SK-N-SH (cell line): ENCODE measurements around the gene PRKAR1A. TPM values are rescaled to one million over a fixed set of nuclear protein-coding genes. Genes with fewer than 3 reads are reported as not detected.
"Not testable (repeated sequence)": the region's sequence is repeated elsewhere in the genome, so short reads cannot be mapped to it uniquely, and the experiment has no call there.

Experiments
- CTCF ChIA-PET: fragments of 300-600, 350-600 bp; formaldehyde crosslinking; extraction: SDS; loops from one replicate; lab custom pipeline; 2021; lab: Yijun Ruan, JAX
- POLR2A ChIA-PET: fragments of 350-600 bp; sonication (Branson Sonifier 250); formaldehyde crosslinking; extraction: SDS; loops from one replicate; lab custom pipeline; 2020; ENCODE audit warnings: antibody characterized with exemption, inconsistent platforms; lab: Yijun Ruan, JAX
- DNase-seq: peaks from one replicate; pipeline ENCODE4 v3.0.0; 2012
- H2AFZ ChIP-seq: fragments of 200-600 bp; sonication (generic); 2 replicates; pipeline ENCODE4 v1.8.1; 2016; ENCODE audit warnings: antibody characterized with exemption, mild to moderate bottlenecking, low read depth
- H3F3A ChIP-seq: fragments of 200-600 bp; sonication (generic); replicated peaks from 2 replicates; pipeline ENCODE3; 2016; ENCODE audit warnings: antibody characterized with exemption, mild to moderate bottlenecking; ENCODE audit not compliant: insufficient read depth
- H3K27ac ChIP-seq, 2 experiments: fragments of 200-500 bp in 1 of 2; fragments of 200-600 bp in 1 of 2; sonication (Bioruptor generic) in 1 of 2; sonication (generic), shearing (Covaris generic) in 1 of 2; 2 replicates each; pipeline versions ENCODE4 v1.5.1 to v1.6.1; 2014 to 2016; ENCODE audit warnings: low read depth in 2 of 2, inconsistent platforms in 1 of 2, low read length in 1 of 2, mild to moderate bottlenecking in 1 of 2, mixed read lengths in 1 of 2
- H3K27me3 ChIP-seq: fragments of 200-600 bp; sonication (generic), shearing (Covaris generic); 2 replicates; pipeline ENCODE4 v1.6.1; 2016; ENCODE audit warnings: mixed run types; ENCODE audit not compliant: insufficient read depth
- H3K36me3 ChIP-seq, 2 experiments: fragments of 200-500 bp in 1 of 2; fragments of 200-600 bp in 1 of 2; sonication (Bioruptor generic) in 1 of 2; sonication (generic) in 1 of 2; replicated peaks in 1 of 2; 2 replicates each; pipeline versions ENCODE3 to v1.5.1; 2014 to 2016; ENCODE audit warnings: low read length in 1 of 2, mild to moderate bottlenecking in 1 of 2; ENCODE audit not compliant: insufficient read depth in 2 of 2, control insufficient read depth in 1 of 2
- H3K4me1 ChIP-seq, 2 experiments: fragments of 200-500 bp in 1 of 2; fragments of 200-600 bp in 1 of 2; sonication (Bioruptor generic) in 1 of 2; sonication (generic), shearing (Covaris generic) in 1 of 2; 2 replicates each; pipeline versions ENCODE4 v1.5.1 to v1.6.1; 2014 to 2016; ENCODE audit warnings: low read depth in 1 of 2, low read length in 1 of 2, mixed run types in 1 of 2; ENCODE audit not compliant: insufficient read depth in 2 of 2, control insufficient read depth in 1 of 2
- H3K4me2 ChIP-seq: fragments of 200-600 bp; sonication (generic), shearing (Covaris generic); 2 replicates; pipeline ENCODE4 v1.6.1; 2017; ENCODE audit warnings: mixed run types
- H3K4me3 ChIP-seq, 2 experiments: fragments of 200-500 bp in 1 of 2; fragments of 200-600 bp in 1 of 2; sonication (Bioruptor generic) in 1 of 2; sonication (generic), shearing (Covaris generic) in 1 of 2; 2 replicates each; pipeline versions ENCODE4 v1.5.1 to v1.8.1; 2014 to 2016; ENCODE audit warnings: low read depth in 2 of 2, inconsistent platforms in 1 of 2, low read length in 1 of 2, mild to moderate bottlenecking in 1 of 2, mixed read lengths in 1 of 2, moderate library complexity in 1 of 2
- H3K79me2 ChIP-seq: fragments of 200-600 bp; sonication (generic); 2 replicates; pipeline ENCODE4 v1.8.1; 2017; ENCODE audit warnings: mild to moderate bottlenecking; ENCODE audit not compliant: insufficient read depth
- H3K9ac ChIP-seq: fragments of 200-600 bp; sonication (generic); 2 replicates; pipeline ENCODE4 v1.6.1; 2017; ENCODE audit warnings: mixed run types
- H3K9me2 ChIP-seq: fragments of 200-600 bp; sonication (generic); 2 replicates; pipeline ENCODE4 v1.6.1; 2017; ENCODE audit warnings: mixed run types
- H3K9me3 ChIP-seq: fragments of 200-600 bp; sonication (generic); 2 replicates; pipeline ENCODE4 v1.6.1; 2017; ENCODE audit warnings: mixed run types, mild to moderate bottlenecking, moderate library complexity
- H4K20me1 ChIP-seq: fragments of 200-600 bp; sonication (generic); 2 replicates; pipeline ENCODE4 v1.6.1; 2017; ENCODE audit warnings: mild to moderate bottlenecking, mixed run types; ENCODE audit not compliant: insufficient read depth
- CHD2 ChIP-seq: fragments of 150-350 bp; IDR thresholded peaks from 2 replicates; pipeline ENCODE4 v1.6.1; 2018; ENCODE audit warnings: low read length; ENCODE audit not compliant: partially characterized antibody
- ELF1 ChIP-seq: IDR thresholded peaks from 2 replicates; pipeline ENCODE4 v1.4.0; 2012
- EP300 ChIP-seq, 2 experiments: IDR thresholded peaks; 2 replicates each; pipeline versions ENCODE4 v1.4.0 to v1.6.1; 2012; ENCODE audit warnings: borderline replicate concordance in 1 of 2, low read depth in 1 of 2, low read length in 1 of 2
- EZH2phosphoT487 ChIP-seq: fragments of 200-600 bp; sonication (generic); IDR thresholded peaks from 2 replicates; pipeline ENCODE4 v1.6.1; 2017; ENCODE audit warnings: low read depth, mixed run types, mild to moderate bottlenecking, antibody characterized with exemption, moderate library complexity, borderline replicate concordance
- FOXJ3 ChIP-seq: sonication (generic); formaldehyde crosslinking; IDR thresholded peaks from 2 replicates; pipeline ENCODE4 v1.5.1; 2020; ENCODE audit warnings: mild to moderate bottlenecking, missing genetic modification reagents
- GATA2 ChIP-seq: sonication (generic); formaldehyde crosslinking; IDR thresholded peaks from 2 replicates; pipeline ENCODE4 v1.5.0; 2020; ENCODE audit warnings: mild to moderate bottlenecking, missing genetic modification reagents
- JUND ChIP-seq: IDR thresholded peaks from 2 replicates; pipeline ENCODE4 v1.4.0; 2012
- MXI1 ChIP-seq: IDR thresholded peaks from 2 replicates; pipeline ENCODE4 v1.6.1; 2012; ENCODE audit warnings: mild to moderate bottlenecking, low read depth, low read length, improper control_type of control experiment
- NRF1 ChIP-seq: IDR thresholded peaks from 2 replicates; pipeline ENCODE4 v1.6.1; 2012; ENCODE audit warnings: low read depth, mild to moderate bottlenecking, low read length
- POLR2AphosphoS5 ChIP-seq: IDR thresholded peaks from 2 replicates; pipeline ENCODE4 v1.6.1; 2012; ENCODE audit warnings: low read depth, low read length
- RXRA ChIP-seq: IDR thresholded peaks from 2 replicates; pipeline ENCODE4 v1.4.0; 2012; ENCODE audit warnings: low read depth, mild to moderate bottlenecking, borderline replicate concordance
- SIN3A ChIP-seq: IDR thresholded peaks from 2 replicates; pipeline ENCODE4 v1.6.1; 2012; ENCODE audit warnings: low read depth, mild to moderate bottlenecking, low read length, moderate library complexity, borderline replicate concordance
- TAF1 ChIP-seq: IDR thresholded peaks from 2 replicates; pipeline ENCODE4 v1.6.1; 2012; ENCODE audit warnings: low read depth, mild to moderate bottlenecking, low read length, moderate library complexity, borderline replicate concordance
- TCF12 ChIP-seq: IDR thresholded peaks from 2 replicates; pipeline ENCODE4 v1.4.0; 2012
- TEAD4 ChIP-seq: IDR thresholded peaks from 2 replicates; pipeline ENCODE4 v1.4.0; 2012; ENCODE audit warnings: mild to moderate bottlenecking, borderline replicate concordance; ENCODE audit not compliant: insufficient read depth
- WGBS: methylation state at CpG from one replicate; pipeline ENCODE4 v1.1.6; 2017; ENCODE audit warnings: low lambda C conversion rate; 5-methylcytosine and 5-hydroxymethylcytosine counted together
- polyA plus RNA-seq, 3 experiments: library from polyadenylated mRNA; depleted of rRNA; stranded (reverse); fragments of >200 nt; gene quantifications; 2 replicates each; pipeline ENCODE4 v1.2.3, GENCODE V29; 2012
- TF ChIP-seq, protein P1 (sequence below): IDR thresholded peaks from 2 replicates; pipeline ENCODE4 v1.4.0; 2012; ENCODE audit warnings: low read depth, borderline replicate concordance
- TF ChIP-seq, protein P2 (sequence below): fragments of 150-350 bp; IDR thresholded peaks from 2 replicates; pipeline ENCODE4 v1.6.1; 2016; ENCODE audit warnings: mild to moderate bottlenecking, low read depth, low read length
- TF ChIP-seq, protein P3 (sequence below): IDR thresholded peaks from 2 replicates; pipeline ENCODE4 v1.6.1; 2012; ENCODE audit warnings: mild to moderate bottlenecking, low read depth, low read length, moderate library complexity
- TF ChIP-seq, protein P4 (sequence below): IDR thresholded peaks from 2 replicates; pipeline ENCODE4 v1.4.0; 2012; ENCODE audit warnings: low read depth

Gene PRKAR1A
- polyA plus RNA-seq, 1 of the 3 experiments (the other 2 are of a cell fraction): 195 TPM

DNA sequence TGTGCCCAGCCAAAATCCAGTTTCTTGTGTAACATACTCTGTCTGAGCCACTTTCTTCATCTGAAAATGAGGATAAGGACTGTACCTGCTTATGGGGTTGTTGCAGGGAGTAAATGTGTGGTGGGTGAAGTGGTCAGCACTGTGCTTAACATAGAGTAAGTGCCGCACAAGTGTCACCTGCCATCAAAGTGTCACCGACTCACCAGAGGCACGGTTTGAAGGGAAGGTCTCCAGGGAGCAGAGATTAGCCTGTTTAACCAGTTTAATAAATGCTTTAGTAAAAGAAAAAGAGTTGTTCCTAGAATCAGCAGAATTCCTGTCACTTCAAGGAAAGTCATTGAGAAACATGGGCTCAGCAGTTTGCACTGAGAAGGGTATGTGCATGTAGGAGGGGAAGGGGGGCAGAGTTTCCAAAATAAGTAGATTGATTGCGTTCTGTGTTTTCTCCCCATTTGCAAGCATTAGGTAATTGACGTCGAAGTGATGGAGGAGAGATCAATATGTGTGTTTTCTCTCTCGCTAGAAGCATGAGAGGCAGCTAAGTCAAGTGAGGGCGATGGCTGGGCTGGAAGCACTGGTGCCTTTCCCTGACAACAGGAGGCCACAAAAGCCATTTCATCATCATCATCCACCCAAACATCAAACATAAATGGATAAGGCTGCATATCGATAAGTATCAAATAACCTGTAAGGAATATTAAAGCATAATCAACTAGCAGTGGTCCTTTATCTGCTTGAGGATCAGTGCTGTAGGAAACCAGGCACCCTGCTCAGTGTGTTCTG, 69.8 kb downstream of the PRKAR1A start:
- no peak for DNase-seq
- no peaks in the 10 kb centered on the region for H3K79me2 ChIP-seq
- ChIA-PET POLR2A (no interaction called here), CTCF (no interaction called here)
- H3K4me1 ChIP-seq: no peaks in the 10 kb centered on the region
- H3K27me3 ChIP-seq: no peaks in the 10 kb centered on the region; the same call in 1 of the 2 replicates
- no peaks in the 10 kb centered on the region for H3K36me3 ChIP-seq
- H3K9me3 ChIP-seq: no peaks in the 10 kb centered on the region
- TF ChIP-seq JUND (no peak), NRF1 (no peak), TCF12 (no peak), RXRA (no peak), SIN3A (no peak), FOXJ3 (no peak), CHD2 (no peak), MXI1 (no peak), EZH2phosphoT487 (no peak), GATA2 (CRISPR knock-in tag) (no peak), EP300 (IDR thresholded peaks at IDR 0.05; ENCODE audit: borderline replicate concordance in 1 of 2, low read depth in 1 of 2, low read length in 1 of 2) (no peak), ELF1 (no peak), TAF1 (no peak), POLR2AphosphoS5 (no peak), TEAD4 (no peak)
- TF ChIP-seq, protein P1, sequence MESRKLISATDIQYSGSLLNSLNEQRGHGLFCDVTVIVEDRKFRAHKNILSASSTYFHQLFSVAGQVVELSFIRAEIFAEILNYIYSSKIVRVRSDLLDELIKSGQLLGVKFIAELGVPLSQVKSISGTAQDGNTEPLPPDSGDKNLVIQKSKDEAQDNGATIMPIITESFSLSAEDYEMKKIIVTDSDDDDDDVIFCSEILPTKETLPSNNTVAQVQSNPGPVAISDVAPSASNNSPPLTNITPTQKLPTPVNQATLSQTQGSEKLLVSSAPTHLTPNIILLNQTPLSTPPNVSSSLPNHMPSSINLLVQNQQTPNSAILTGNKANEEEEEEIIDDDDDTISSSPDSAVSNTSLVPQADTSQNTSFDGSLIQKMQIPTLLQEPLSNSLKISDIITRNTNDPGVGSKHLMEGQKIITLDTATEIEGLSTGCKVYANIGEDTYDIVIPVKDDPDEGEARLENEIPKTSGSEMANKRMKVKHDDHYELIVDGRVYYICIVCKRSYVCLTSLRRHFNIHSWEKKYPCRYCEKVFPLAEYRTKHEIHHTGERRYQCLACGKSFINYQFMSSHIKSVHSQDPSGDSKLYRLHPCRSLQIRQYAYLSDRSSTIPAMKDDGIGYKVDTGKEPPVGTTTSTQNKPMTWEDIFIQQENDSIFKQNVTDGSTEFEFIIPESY: no peak
- TF ChIP-seq, protein P2, sequence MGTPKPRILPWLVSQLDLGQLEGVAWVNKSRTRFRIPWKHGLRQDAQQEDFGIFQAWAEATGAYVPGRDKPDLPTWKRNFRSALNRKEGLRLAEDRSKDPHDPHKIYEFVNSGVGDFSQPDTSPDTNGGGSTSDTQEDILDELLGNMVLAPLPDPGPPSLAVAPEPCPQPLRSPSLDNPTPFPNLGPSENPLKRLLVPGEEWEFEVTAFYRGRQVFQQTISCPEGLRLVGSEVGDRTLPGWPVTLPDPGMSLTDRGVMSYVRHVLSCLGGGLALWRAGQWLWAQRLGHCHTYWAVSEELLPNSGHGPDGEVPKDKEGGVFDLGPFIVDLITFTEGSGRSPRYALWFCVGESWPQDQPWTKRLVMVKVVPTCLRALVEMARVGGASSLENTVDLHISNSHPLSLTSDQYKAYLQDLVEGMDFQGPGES: no peak
- TF ChIP-seq, protein P3, sequence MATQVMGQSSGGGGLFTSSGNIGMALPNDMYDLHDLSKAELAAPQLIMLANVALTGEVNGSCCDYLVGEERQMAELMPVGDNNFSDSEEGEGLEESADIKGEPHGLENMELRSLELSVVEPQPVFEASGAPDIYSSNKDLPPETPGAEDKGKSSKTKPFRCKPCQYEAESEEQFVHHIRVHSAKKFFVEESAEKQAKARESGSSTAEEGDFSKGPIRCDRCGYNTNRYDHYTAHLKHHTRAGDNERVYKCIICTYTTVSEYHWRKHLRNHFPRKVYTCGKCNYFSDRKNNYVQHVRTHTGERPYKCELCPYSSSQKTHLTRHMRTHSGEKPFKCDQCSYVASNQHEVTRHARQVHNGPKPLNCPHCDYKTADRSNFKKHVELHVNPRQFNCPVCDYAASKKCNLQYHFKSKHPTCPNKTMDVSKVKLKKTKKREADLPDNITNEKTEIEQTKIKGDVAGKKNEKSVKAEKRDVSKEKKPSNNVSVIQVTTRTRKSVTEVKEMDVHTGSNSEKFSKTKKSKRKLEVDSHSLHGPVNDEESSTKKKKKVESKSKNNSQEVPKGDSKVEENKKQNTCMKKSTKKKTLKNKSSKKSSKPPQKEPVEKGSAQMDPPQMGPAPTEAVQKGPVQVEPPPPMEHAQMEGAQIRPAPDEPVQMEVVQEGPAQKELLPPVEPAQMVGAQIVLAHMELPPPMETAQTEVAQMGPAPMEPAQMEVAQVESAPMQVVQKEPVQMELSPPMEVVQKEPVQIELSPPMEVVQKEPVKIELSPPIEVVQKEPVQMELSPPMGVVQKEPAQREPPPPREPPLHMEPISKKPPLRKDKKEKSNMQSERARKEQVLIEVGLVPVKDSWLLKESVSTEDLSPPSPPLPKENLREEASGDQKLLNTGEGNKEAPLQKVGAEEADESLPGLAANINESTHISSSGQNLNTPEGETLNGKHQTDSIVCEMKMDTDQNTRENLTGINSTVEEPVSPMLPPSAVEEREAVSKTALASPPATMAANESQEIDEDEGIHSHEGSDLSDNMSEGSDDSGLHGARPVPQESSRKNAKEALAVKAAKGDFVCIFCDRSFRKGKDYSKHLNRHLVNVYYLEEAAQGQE: no peak
- TF ChIP-seq, protein P4, sequence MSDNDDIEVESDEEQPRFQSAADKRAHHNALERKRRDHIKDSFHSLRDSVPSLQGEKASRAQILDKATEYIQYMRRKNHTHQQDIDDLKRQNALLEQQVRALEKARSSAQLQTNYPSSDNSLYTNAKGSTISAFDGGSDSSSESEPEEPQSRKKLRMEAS: no peak
- no peak overlapping the region for H3K4me2 ChIP-seq
- H4K20me1 ChIP-seq: no peaks in the 10 kb centered on the region
- H3F3A ChIP-seq: no peaks in the 10 kb centered on the region
- H3K27ac ChIP-seq: no peak overlapping the region
- no peak overlapping the region for H3K4me3 ChIP-seq
- no peaks in the 10 kb centered on the region for H3K9me2 ChIP-seq
- WGBS: 34% methylated on average over 9 of the region's 9 CpGs
- no peak overlapping the region for H2AFZ ChIP-seq
- no peak overlapping the region for H3K9ac ChIP-seq

DNA sequence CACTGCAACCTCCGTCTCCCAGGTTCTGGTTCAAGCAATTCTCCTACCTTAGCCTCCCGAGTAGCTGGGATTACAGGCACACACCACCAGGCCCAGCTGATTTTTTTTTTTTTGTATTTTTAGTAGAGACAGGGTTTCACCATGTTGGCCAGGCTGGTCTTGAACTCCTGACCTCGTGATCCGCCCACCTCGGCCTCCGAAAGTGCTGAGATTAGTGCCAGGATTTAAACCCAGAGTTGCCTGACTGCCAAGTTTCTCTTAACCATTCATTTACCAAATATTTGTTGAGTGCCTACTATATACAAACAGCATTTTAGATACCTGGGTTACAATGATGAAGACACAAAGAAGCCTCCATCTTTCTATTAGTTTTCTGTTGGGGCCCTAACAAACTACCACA, 70.6 kb downstream of the PRKAR1A start:
- H3K36me3 ChIP-seq, H3K4me1 ChIP-seq, CTCF ChIA-PET, H3K79me2 ChIP-seq, H3K9ac ChIP-seq, H2AFZ ChIP-seq, H3K27me3 ChIP-seq, H3K27ac ChIP-seq, DNase-seq, H3F3A ChIP-seq, H3K9me3 ChIP-seq, H3K4me3 ChIP-seq, H4K20me1 ChIP-seq, POLR2A ChIA-PET, H3K9me2 ChIP-seq, H3K4me2 ChIP-seq: not testable (repeated sequence)
- WGBS: 13% methylated on average over 6 of the region's 6 CpGs
